CD14-positive monocyte (primary cell): ENCODE measurements around the gene SPAG8. TPM values are rescaled to one million over a fixed set of nuclear protein-coding genes. Genes with fewer than 3 reads are reported as not detected.

Experiments used
- DNase-seq, 3 donors: peaks; one replicate each; pipeline ENCODE4 v3.0.0-alpha.2; 2011 to 2022
- H2AFZ ChIP-seq: 2 replicates; pipeline ENCODE4 v1.6.0; 2012; ENCODE audit warnings: mild to moderate bottlenecking, low read depth, low read length, inconsistent platforms; ENCODE audit not compliant: insufficient read depth, poor library complexity, severe bottlenecking
- H3K27ac ChIP-seq, 2 donors: 1 replicate in 1 of 2; 2 replicates in 1 of 2; pipeline ENCODE4 v1.5.1; 2012 to 2013; ENCODE audit warnings: low read length in 2 of 2, control low read depth in 1 of 2, inconsistent platforms in 1 of 2, low read depth in 1 of 2, mild to moderate bottlenecking in 1 of 2
- H3K27me3 ChIP-seq, 2 donors: one replicate each; pipeline versions ENCODE4 v1.6.0 to v1.6.1; 2011 to 2013; ENCODE audit warnings: low read length in 2 of 2; ENCODE audit not compliant: control insufficient read depth in 2 of 2, insufficient read depth in 2 of 2
- H3K36me3 ChIP-seq, 2 donors: replicated peaks in 1 of 2; 1 replicate in 1 of 2; 2 replicates in 1 of 2; pipeline versions ENCODE4 v1.5.1 to v1.6.1; 2012 to 2013; ENCODE audit warnings: low read length in 2 of 2, control low read depth in 1 of 2, inconsistent platforms in 1 of 2, mild to moderate bottlenecking in 1 of 2; ENCODE audit not compliant: insufficient read depth in 2 of 2, control insufficient read depth in 1 of 2
- H3K4me1 ChIP-seq, 2 donors: 1 replicate in 1 of 2; 2 replicates in 1 of 2; pipeline versions ENCODE4 v1.5.1 to v1.6.1; 2012 to 2013; ENCODE audit warnings: low read length in 2 of 2, control low read depth in 1 of 2, inconsistent platforms in 1 of 2, mild to moderate bottlenecking in 1 of 2, moderate library complexity in 1 of 2; ENCODE audit not compliant: insufficient read depth in 2 of 2, control insufficient read depth in 1 of 2
- H3K4me2 ChIP-seq: replicated peaks from 2 replicates; pipeline ENCODE3; 2012; ENCODE audit warnings: low read length, moderate library complexity, mild to moderate bottlenecking; ENCODE audit not compliant: poor library complexity, severe bottlenecking; ENCODE audit errors: extremely low read depth
- H3K4me3 ChIP-seq, 3 experiments: fragments of 200-600 bp in 1 of 3; sonication (generic) in 1 of 3; replicated peaks in 1 of 3; 1 replicate in 2 of 3; 2 replicates in 1 of 3; pipeline ENCODE4 v1.5.1; 2011 to 2013; ENCODE audit warnings: low read length in 3 of 3, mild to moderate bottlenecking in 3 of 3, control low read depth in 2 of 3, low read depth in 2 of 3, inconsistent platforms in 1 of 3, moderate library complexity in 1 of 3
- H3K79me2 ChIP-seq: 2 replicates; pipeline ENCODE4 v1.6.0; 2012; ENCODE audit warnings: mild to moderate bottlenecking, control low read depth, inconsistent platforms, low read length, moderate library complexity; ENCODE audit not compliant: insufficient read depth
- H3K9ac ChIP-seq: 2 replicates; pipeline ENCODE4 v1.6.0; 2017; ENCODE audit warnings: low read length, mild to moderate bottlenecking; ENCODE audit not compliant: insufficient read depth, poor library complexity, severe bottlenecking
- H3K9me3 ChIP-seq, 2 donors: replicated peaks in 1 of 2; 1 replicate in 1 of 2; 2 replicates in 1 of 2; pipeline versions ENCODE4 v1.5.1 to v1.6.1; 2012 to 2013; ENCODE audit warnings: low read length in 2 of 2, control low read depth in 1 of 2; ENCODE audit not compliant: control insufficient read depth in 1 of 2, insufficient read depth in 1 of 2
- H4K20me1 ChIP-seq: 2 replicates; pipeline ENCODE4 v1.6.0; 2012; ENCODE audit warnings: mild to moderate bottlenecking, low read length, control low read depth, moderate library complexity; ENCODE audit not compliant: insufficient read depth
- H3K27ac Mint-ChIP-seq, 7 donors: one replicate each; pipeline ENCODE4 v1.8.0; 2020; ENCODE audit warnings: mild to moderate bottlenecking in 7 of 7, mixed read lengths in 7 of 7, moderate library complexity in 6 of 7, inconsistent platforms in 2 of 7
- H3K27me3 Mint-ChIP-seq, 3 donors: one replicate each; pipeline ENCODE4 v1.8.0; 2021 to 2022; ENCODE audit warnings: low read depth in 3 of 3, mild to moderate bottlenecking in 3 of 3, mixed read lengths in 3 of 3, moderate library complexity in 3 of 3, inconsistent platforms in 1 of 3
- H3K36me3 Mint-ChIP-seq, 2 donors: one replicate each; pipeline ENCODE4 v1.8.0; 2020; ENCODE audit warnings: mixed read lengths in 2 of 2, inconsistent platforms in 1 of 2, mild to moderate bottlenecking in 1 of 2
- H3K4me1 Mint-ChIP-seq: one replicate; pipeline ENCODE4 v1.8.0; 2020; ENCODE audit warnings: mild to moderate bottlenecking, mixed read lengths
- H3K4me3 Mint-ChIP-seq, 2 donors: one replicate each; pipeline ENCODE4 v1.8.0; 2020; ENCODE audit warnings: mild to moderate bottlenecking in 2 of 2, mixed read lengths in 2 of 2, moderate library complexity in 1 of 2
- H3K9me3 Mint-ChIP-seq, 7 donors: one replicate each; pipeline ENCODE4 v1.8.0; 2020 to 2022; ENCODE audit warnings: mixed read lengths in 7 of 7, mild to moderate bottlenecking in 6 of 7, moderate library complexity in 6 of 7, inconsistent platforms in 2 of 7
- CTCF ChIP-seq: fragments of 200-600 bp; IDR thresholded peaks from one replicate; pipeline ENCODE4 v1.8.0; 2022; ENCODE audit warnings: antibody characterized with exemption, mild to moderate bottlenecking
- WGBS: methylation state at CpG from one replicate; pipeline ENCODE4 v1.1.5; 2013; ENCODE audit warnings: missing lambda C conversion rate; ENCODE audit not compliant: insufficient coverage; 5-methylcytosine and 5-hydroxymethylcytosine counted together
- intact Hi-C, 2 donors: fragments of 100-400 bp; cut with micrococcal nuclease; formaldehyde crosslinking; loops; one replicate each; pipeline versions ENCODE4 v1.15.0 to v1.15.1; 2023
- polyA plus RNA-seq, 3 donors: library from polyadenylated mRNA; depleted of rRNA in 1 of 3; unstranded in 2 of 3; stranded (reverse) in 1 of 3; fragments of 300-500 nt in 2 of 3; fragments of >200 nt in 1 of 3; fragmentation: Illumina TruSeq in 2 of 3; gene quantifications; 1 replicate in 2 of 3; 2 replicates in 1 of 3; pipeline ENCODE4 v1.2.3, GENCODE V29; 2012 to 2021

The SPAG8 gene
- polyA plus RNA-seq, 3 donors: 0.52 to 2.9 (median 0.68) TPM

GRCh38 chr9:35769763-35770162, 42.3 kb downstream of the SPAG8 start:
- H3K4me3 ChIP-seq: no peak overlapping the region
- no peak overlapping the region for H3K27ac ChIP-seq
- H4K20me1 ChIP-seq: no peaks in the 10 kb centered on the region
- H3K9ac ChIP-seq: no peak overlapping the region
- Mint-ChIP-seq H3K27me3 (peaks cover 0 to 2% (median 0%) of the 10 kb centered on the region in 3 donors), H3K27ac (no peak overlapping the region), H3K36me3 (no peaks in the 10 kb centered on the region), H3K4me3 (no peak overlapping the region), H3K9me3 (no peaks in the 10 kb centered on the region), H3K4me1 (no peaks in the 10 kb centered on the region)
- no peaks in the 10 kb centered on the region for H3K36me3 ChIP-seq
- H2AFZ ChIP-seq: no peak overlapping the region
- H3K79me2 ChIP-seq: no peaks in the 10 kb centered on the region
- no peaks in the 10 kb centered on the region for H3K4me1 ChIP-seq
- WGBS: no CpG with 5 or more reads among the region's 1 CpG
- TF ChIP-seq CTCF: no peak
- no peaks in the 10 kb centered on the region for H3K27me3 ChIP-seq
- DNase-seq: no peak
- no peaks in the 10 kb centered on the region for H3K9me3 ChIP-seq
- intact Hi-C loops: no loop called here
- no peak overlapping the region for H3K4me2 ChIP-seq

- no peak for DNase-seq
- Mint-ChIP-seq H3K27me3 (peaks cover 0 to 2% (median 0%) of the 10 kb centered on the region in 3 donors), H3K4me1 (no peaks in the 10 kb centered on the region), H3K4me3 (no peak overlapping the region), H3K27ac (no peak overlapping the region), H3K9me3 (peaks cover 0 to 3% (median 3%) of the 10 kb centered on the region in 7 donors), H3K36me3 (no peaks in the 10 kb centered on the region)
- no peaks in the 10 kb centered on the region for H3K9me3 ChIP-seq
- H3K27me3 ChIP-seq: no peaks in the 10 kb centered on the region
- intact Hi-C loops: no loop called here
- H3K4me1 ChIP-seq: no peaks in the 10 kb centered on the region
- no peaks in the 10 kb centered on the region for H3K36me3 ChIP-seq
- no peak for TF ChIP-seq CTCF
- no peak overlapping the region for H3K4me2 ChIP-seq
- H4K20me1 ChIP-seq: no peaks in the 10 kb centered on the region
- H3K79me2 ChIP-seq: no peaks in the 10 kb centered on the region
- no peak overlapping the region for H2AFZ ChIP-seq
- no peak overlapping the region for H3K4me3 ChIP-seq
- no peak overlapping the region for H3K27ac ChIP-seq
- H3K9ac ChIP-seq: no peak overlapping the region
- no CpG with 5 or more reads among the region's 1 CpG for WGBS
These were observed 44.6 kb downstream of the SPAG8 start for GRCh38 chr9:35767458-35767857.
